Measurements from ENCODE around the gene SMG1.

DNA sequence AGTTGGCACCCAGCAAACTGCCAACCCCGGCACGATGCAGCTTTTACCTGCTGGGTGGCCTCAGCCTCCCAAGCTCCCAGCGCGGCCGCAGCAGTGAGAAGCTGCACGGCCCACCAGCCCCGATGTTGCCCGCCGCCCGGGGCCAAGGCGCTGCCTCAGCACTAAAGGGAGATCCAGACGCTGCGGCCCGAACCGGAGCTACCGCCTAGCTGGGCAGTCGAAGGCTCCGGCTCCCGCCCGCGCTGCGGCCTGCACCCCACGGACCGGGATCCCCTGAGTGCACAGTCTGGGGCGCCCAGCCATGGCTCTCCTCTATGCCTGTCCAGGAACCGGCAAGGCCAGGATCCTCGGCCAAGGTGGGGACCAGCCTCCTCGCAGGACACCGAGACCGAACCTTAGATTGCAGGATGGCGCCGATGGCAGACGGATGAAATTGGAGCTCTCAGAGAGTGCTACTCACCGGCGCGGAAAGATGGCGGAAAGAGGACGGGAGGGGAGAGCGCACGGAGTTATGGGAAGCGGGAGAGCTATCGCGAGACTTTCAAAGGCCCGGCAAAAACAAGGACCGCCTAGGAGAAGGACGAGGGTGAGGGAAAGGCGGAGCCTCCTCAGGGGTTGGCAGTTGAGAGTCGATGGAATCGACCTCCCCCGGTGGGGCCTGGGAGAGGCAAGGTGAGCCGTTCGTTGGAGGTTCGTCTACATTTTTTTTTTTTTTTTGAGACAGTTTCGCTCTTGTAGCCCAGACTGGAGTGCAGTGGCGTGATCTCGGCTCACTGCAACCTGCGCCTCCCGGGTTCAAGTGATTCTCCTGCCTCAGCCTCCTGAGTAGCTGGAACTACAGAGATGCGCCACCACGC lies 136.1 kb downstream of the SMG1 start, which contains the start of gene RPS15A:
- no peak for TF ChIP-seq TARDBP (IDR thresholded peaks at IDR 0.05; ENCODE audit: borderline replicate concordance)
- 0 out of 2 replicates have a peak, but pooled peaks have one; percentile 60 for TF ChIP-seq CBX5 (IDR thresholded peaks at IDR 0.05; ENCODE audit: low read depth)
- TF ChIP-seq MYC (IDR thresholded peaks at IDR 0.05; ENCODE audit: insufficient read depth, insufficient read length, insufficient replicate concordance, low read length, severe bottlenecking) = peak; percentile 95

Data from GM12878 (cell line).